GM12891 (cell line): ENCODE measurements around the gene GINS2.

Experiments used
- POLR2A ChIP-seq: IDR thresholded peaks from 2 replicates; pipeline ENCODE4 v1.6.1; 2011; ENCODE audit warnings: low read depth, low read length, control low read depth
- TAF1 ChIP-seq: IDR thresholded peaks from 2 replicates; pipeline ENCODE4 v1.6.1; 2011; ENCODE audit warnings: low read depth, low read length, control low read depth

- TF ChIP-seq TAF1 (no peak), POLR2A (no peak)
These were observed 9.7 kb upstream of the GINS2 start for GRCh38 chr16:85698459-85698891.
